Thyroid gland (tissue), 4 donors: ENCODE measurements around the gene TPBGL.

Experiments used
- POLR2A ChIP-seq, 2 donors: fragments of 450-650 bp; IDR thresholded peaks; one replicate each; pipeline ENCODE4 v1.6.1; 2017; ENCODE audit warnings: antibody characterized with exemption in 2 of 2, mild to moderate bottlenecking in 2 of 2, moderate library complexity in 1 of 2
- TF ChIP-seq, protein P1 (sequence below), 6 experiments: fragments of 200-600 bp in 3 of 6; fragments of 450-650 bp in 3 of 6; sonication (generic) in 3 of 6; IDR thresholded peaks; one replicate each; pipeline ENCODE4 v1.5.1; 2016 to 2019; ENCODE audit warnings: antibody characterized with exemption in 6 of 6, mild to moderate bottlenecking in 2 of 6, inconsistent platforms in 1 of 6, moderate library complexity in 1 of 6

DNA sequence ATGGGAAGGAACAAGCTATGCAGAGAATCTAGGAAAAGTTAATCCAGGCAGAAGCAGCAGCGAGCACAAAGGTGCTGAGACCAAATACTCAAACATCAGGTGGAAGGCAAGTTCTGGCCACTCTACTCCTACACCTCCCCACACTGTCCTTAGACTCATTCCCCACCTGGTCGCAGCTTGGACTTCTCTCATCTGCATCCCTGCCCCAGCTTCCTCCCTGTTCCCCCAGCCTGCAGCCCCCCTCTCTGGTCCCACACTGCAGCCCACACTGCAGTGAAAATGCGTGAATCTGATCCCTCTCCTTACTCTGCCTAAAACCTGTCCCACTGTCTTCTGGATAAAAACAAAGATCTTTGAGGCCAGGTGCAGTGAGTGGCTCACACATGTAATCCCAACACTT lies 9.1 kb downstream of the TPBGL start:
- TF ChIP-seq, protein P1, sequence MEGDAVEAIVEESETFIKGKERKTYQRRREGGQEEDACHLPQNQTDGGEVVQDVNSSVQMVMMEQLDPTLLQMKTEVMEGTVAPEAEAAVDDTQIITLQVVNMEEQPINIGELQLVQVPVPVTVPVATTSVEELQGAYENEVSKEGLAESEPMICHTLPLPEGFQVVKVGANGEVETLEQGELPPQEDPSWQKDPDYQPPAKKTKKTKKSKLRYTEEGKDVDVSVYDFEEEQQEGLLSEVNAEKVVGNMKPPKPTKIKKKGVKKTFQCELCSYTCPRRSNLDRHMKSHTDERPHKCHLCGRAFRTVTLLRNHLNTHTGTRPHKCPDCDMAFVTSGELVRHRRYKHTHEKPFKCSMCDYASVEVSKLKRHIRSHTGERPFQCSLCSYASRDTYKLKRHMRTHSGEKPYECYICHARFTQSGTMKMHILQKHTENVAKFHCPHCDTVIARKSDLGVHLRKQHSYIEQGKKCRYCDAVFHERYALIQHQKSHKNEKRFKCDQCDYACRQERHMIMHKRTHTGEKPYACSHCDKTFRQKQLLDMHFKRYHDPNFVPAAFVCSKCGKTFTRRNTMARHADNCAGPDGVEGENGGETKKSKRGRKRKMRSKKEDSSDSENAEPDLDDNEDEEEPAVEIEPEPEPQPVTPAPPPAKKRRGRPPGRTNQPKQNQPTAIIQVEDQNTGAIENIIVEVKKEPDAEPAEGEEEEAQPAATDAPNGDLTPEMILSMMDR (IDR thresholded peaks at IDR 0.05): no peak
- TF ChIP-seq POLR2A (IDR thresholded peaks at IDR 0.05): no peak
